Stimulated activated naive CD8-positive, alpha-beta T cell treated with anti-CD3 and anti-CD28 coated beads, Interleukin-15, amount 100 ng/mL, for 72 hours (primary cell): ENCODE measurements around the gene EIF3A.
A peak's percentile ranks its signal among the peaks of the same experiment; 100 is the strongest.
"Not testable (repeated sequence)": the region's sequence is repeated elsewhere in the genome, so short reads cannot be mapped to it uniquely, and the experiment has no call there.

Experiments used
- ATAC-seq: fragments of 150-1000 bp; cut with Tn5 transposase; 2 replicates; pipeline ENCODE4 v1.10.0; 2021; ENCODE audit warnings: mild to moderate bottlenecking, moderate library complexity
- DNase-seq, 2 donors: peaks; one replicate each; pipeline ENCODE4 v3.0.0; 2021 to 2022
- H3K27ac Mint-ChIP-seq, 2 donors: one replicate each; pipeline ENCODE4 v1.8.0; 2022; ENCODE audit warnings: mild to moderate bottlenecking in 2 of 2, mixed read lengths in 2 of 2, moderate library complexity in 2 of 2
- H3K27me3 Mint-ChIP-seq: one replicate; pipeline ENCODE4 v1.8.0; 2022; ENCODE audit warnings: mixed read lengths
- H3K4me1 Mint-ChIP-seq: one replicate; pipeline ENCODE4 v1.8.0; 2022; ENCODE audit warnings: mild to moderate bottlenecking, mixed read lengths
- H3K4me3 Mint-ChIP-seq, 2 donors: one replicate each; pipeline ENCODE4 v1.8.0; 2022; ENCODE audit warnings: mild to moderate bottlenecking in 2 of 2, mixed read lengths in 2 of 2, moderate library complexity in 1 of 2
- H3K9me3 Mint-ChIP-seq, 2 donors: one replicate each; pipeline ENCODE4 v1.8.0; 2022; ENCODE audit warnings: mixed read lengths in 2 of 2

Gene EIF3A

DNA sequence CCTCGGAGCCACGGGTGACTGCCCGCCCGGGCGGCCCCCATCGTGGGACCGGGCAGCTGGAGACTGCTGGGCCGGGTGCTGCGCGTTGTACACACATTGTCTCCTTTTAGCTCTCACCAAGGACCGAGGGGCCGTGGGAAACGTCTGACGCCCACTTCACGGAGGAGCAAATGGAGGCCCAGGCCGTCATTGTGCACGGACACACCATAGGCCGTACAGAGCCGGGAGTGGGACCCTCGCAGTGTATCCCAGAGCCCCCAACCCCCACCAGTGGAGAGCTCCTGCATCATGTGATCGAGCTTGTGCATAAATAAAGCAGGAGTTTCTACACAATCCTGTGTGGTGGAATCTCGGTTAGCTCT, 24.0 kb upstream of the EIF3A start:
- Mint-ChIP-seq H3K27ac (no peak overlapping the region), H3K9me3 (no peaks in the 10 kb centered on the region), H3K4me3 (peak overlapping the region; percentile 72 to 87), H3K27me3 (no peaks in the 10 kb centered on the region), H3K4me1 (peaks cover 12% of the 10 kb centered on the region)
- DNase-seq (peak in 1 of 2 donors; percentile 25), ATAC-seq (no peak)

DNA sequence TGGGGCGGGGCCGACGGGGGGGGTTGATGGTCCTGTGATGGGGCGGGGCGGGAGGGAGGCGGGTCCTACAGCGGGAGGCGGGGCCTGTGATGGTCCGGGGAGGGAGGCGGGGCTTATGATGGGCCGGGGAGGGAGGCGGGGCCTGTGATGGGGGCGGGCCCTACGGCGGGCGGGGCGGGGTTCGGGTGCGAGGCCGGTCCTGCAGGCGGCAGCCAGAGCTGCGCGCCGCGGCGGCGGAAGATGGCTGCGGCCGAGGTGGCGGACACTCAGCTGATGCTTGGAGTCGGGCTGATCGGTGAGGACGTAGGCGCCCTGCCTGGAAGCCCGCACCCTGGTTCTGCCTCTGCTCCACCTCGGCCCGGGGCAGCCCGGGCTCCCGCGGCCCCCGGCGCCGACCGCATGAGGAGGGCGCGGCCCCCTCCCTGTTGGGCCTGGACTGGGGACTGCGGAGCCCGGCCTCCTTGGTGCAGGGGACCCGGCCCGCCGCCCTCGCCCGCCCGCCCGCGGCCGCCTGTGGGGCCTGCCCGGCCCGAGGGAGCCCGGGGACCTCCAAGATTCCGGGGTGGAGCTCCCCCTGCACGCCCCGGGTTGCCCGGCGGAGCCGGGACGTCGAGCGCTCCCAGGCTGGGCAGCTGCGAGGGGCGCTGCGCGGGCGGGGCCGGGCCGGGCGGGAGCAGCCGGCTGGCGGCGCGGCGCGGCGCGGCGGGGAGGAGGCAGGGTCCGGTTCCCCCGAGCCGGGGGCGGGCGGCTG, 23.5 kb upstream of the EIF3A start, which contains the start of gene DENND10:
Gene DENND10, plus strand, starts transcription at position 211 of the 751 bp plus-strand sequence. Its CDS starts 30 bp downstream, at position 241.
- ATAC-seq (peak; percentile 90), DNase-seq (peak; percentile 71 to 74)
- Mint-ChIP-seq H3K4me3 (peak within 1 kb of the TSS; percentile 72 to 87), H3K4me1 (peaks cover 12% of the 10 kb centered on the region), H3K27ac (peak within 1 kb of the TSS in 1 of 2 donors; percentile 46), H3K9me3 (no peaks in the 10 kb centered on the region), H3K27me3 (no peaks in the 10 kb centered on the region)

- Mint-ChIP-seq H3K9me3 (no peaks in the 10 kb centered on the region), H3K4me3 (peak overlapping the region; percentile 61 to 67), H3K27me3 (no peaks in the 10 kb centered on the region), H3K27ac (peak overlapping the region in 1 of 2 donors; percentile 46), H3K4me1 (peaks cover 12% of the 10 kb centered on the region)
- ATAC-seq (no peak), DNase-seq (no peak)
Observed at GRCh38 chr10:119103241-119103902, 22.8 kb upstream of the EIF3A start.

DNA sequence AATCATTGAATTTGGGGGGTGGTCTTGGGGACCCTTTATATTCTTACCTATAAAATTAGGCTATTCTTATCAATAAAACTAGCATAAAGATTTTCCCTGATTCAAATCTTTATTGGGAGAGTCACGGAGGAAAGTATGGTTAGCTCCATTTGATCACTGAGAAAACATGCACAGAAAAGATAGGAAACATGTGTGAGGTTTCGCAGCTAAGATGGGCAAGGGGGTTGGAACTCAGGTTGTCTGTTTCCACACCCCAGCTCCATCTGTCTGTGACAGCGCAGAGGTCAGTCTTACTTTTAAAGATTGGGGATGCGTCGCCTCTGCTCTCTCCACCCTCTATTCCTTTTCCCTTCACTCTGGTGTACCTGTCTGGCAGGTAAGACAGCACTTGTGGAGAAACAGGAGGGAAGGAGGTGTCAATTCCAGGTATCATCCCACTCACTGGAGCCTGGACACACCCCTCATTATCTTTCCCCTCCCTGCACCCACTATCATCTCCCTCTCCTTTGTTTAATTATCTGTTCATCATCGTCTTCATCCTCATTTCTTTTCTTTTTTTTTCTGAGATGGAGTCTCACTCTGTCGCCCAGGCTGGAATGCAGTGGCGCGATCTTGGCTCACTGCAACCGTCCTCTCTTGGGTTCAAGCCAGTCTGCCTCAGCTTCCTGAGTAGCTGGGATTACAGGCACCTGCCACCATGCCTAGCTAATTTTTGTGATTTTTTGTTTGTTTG, 20.9 kb upstream of the EIF3A start:
- Mint-ChIP-seq H3K27ac (peak overlapping the region in 1 of 2 donors; percentile 30), H3K9me3 (no peaks in the 10 kb centered on the region), H3K4me1 (peaks cover 12% of the 10 kb centered on the region), H3K4me3 (no peak overlapping the region), H3K27me3 (no peaks in the 10 kb centered on the region)
- DNase-seq (no peak), ATAC-seq (no peak)

DNA sequence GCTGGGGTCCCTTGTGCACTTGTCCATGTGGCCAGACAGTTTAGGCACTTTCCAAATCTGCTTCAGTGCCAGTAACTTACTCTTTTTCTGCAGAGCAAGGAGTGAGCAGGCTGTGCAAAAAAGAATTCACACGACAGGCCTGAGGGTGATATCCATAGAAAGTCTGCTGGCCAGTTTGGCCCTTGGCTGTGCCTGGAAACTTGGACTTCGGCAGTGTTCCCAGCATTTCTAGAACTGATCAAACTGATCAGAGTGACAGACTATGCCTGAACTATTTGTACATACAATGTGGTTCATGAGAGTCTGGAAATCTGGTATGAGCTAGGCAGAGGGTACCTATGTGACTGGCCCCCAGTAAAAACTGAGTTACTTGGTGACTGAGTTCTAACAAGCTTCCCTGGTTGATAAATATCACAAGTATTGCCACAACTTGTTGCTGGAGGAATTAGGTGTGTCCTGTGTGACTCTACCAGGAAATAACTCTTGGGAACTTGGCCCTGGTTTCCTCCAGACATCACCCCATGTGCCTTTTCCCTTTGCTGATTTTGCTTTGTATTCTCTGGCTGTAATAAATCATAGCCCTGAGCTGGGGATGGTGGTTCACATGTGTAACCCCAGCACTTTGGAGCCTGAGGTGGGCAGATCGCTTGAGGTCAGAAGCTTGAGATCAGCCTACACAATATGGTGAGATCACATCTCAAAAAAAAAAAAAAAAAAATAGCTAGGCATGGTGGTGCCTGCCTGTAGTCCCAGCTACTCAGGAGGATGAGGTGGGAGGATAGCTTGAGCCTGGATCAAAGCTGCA, 20.0 kb upstream of the EIF3A start:
- no peaks in the 10 kb centered on the region for H3K9me3 Mint-ChIP-seq
- H3K27ac Mint-ChIP-seq, result no peak overlapping the region
- no peaks in the 10 kb centered on the region for H3K27me3 Mint-ChIP-seq

DNA sequence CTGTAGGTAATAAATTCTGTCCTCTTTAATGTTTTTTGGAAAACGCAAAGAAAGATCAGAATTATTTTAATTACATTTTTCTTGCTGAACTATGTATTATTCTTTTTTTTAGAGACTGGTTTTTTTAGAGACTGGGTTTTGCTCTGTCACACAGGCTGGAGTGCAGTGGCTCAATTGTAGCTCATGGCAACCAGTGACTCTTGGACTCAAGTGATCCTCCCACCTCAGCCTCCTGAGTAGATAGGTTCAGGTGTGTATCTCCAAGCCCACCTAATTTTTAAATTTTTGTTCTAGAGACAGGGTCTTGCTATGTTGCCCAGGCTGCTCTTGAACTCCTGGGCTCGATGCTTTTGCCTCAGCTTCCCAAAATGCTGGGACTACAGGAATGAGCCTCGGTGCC, 18.0 kb upstream of the EIF3A start:
- Mint-ChIP-seq H3K27me3 (no peaks in the 10 kb centered on the region), H3K4me1 (peaks cover 14% of the 10 kb centered on the region), H3K27ac (no peak overlapping the region), H3K4me3 (no peak overlapping the region), H3K9me3 (no peaks in the 10 kb centered on the region)
- ATAC-seq, result no peak
- DNase-seq, result no peak

More for the DNA sequence above, 20.0 kb upstream of the EIF3A start:
- Mint-ChIP-seq H3K4me3 (no peak overlapping the region), H3K4me1 (peaks cover 19% of the 10 kb centered on the region)
- ATAC-seq (no peak), DNase-seq (no peak)

DNA sequence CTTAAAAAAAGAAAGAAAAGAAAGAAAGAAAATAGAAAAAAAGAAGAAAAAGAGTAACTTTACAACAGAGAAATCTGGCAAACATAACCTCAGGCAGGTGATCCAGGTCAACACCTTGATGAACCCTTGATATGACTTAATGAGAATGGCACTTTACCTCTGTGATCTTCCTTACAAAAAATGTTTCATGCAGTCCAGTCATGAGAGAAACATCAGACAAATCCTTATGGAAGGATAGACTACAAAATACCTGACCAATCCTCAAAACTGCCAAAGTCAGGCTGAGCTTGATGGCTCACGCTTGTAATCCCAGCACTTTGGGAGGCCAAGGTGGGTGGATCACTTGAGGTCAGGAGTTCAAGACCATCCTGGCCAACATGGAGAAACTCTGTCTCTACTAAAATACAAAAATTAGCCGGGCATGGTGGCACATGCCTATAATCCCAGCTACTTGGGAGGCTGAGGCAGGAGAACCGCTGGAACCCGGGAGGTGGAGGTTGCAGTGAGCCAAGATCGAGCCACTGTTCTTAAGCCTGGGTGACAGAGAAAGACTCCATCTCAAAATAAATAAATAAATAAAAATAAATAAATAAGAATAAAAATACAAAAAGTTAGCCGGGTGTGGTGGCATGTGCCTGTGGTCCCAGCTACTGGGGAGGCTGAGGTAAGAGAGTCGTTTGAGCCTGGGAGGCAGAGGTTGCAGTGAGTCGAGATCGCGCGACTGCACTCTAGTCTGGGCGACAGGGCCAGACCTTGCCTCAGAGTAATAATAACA, 16.2 kb upstream of the EIF3A start:
- H3K4me3 Mint-ChIP-seq, H3K27me3 Mint-ChIP-seq, ATAC-seq, H3K9me3 Mint-ChIP-seq, H3K4me1 Mint-ChIP-seq, DNase-seq: not testable (repeated sequence)
- H3K27ac Mint-ChIP-seq, result peak overlapping the region in 1 of 2 donors; percentile 82

GRCh38 chr10:119095640-119096039, 15.0 kb upstream of the EIF3A start:
- no peak for ATAC-seq
- H3K4me1 Mint-ChIP-seq, result peaks cover 18% of the 10 kb centered on the region
- no peak overlapping the region for H3K27ac Mint-ChIP-seq
- no peak overlapping the region for H3K4me3 Mint-ChIP-seq
- H3K27me3 Mint-ChIP-seq, result no peaks in the 10 kb centered on the region
- H3K9me3 Mint-ChIP-seq, result no peaks in the 10 kb centered on the region
- no peak for DNase-seq

DNA sequence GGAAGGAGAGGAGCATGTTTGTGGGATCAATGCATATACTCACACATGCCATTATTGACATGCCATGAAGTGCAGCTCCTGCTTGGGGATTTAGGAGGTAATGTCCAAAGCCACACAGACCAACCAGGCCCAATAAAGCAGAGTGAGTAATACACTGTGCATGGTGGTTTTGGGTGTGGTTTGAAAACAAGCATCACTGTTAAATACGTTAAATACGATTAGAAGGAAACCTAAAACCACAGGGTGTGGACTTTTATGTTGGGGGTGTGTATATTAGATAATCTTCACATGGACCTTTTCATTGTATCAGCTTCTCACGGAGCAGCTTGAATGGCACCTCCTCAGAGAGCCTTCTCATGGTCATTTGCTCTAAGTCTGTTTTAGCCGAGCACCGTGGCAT, 10.4 kb upstream of the EIF3A start:
- peaks cover 20% of the 10 kb centered on the region for H3K4me1 Mint-ChIP-seq

GRCh38 chr10:119090026-119090795, 9.6 kb upstream of the EIF3A start:
- Mint-ChIP-seq H3K4me1 (peaks cover 13% of the 10 kb centered on the region), H3K27ac (peak overlapping the region; percentile 58 to 59)
- peak; percentile 6 to 51 for DNase-seq

More for the DNA sequence above, 10.4 kb upstream of the EIF3A start:
- Mint-ChIP-seq H3K27ac (peak overlapping the region; percentile 36 to 59), H3K9me3 (no peaks in the 10 kb centered on the region), H3K4me3 (peak overlapping the region; percentile 5 to 32), H3K27me3 (no peaks in the 10 kb centered on the region)
- DNase-seq, result peak; percentile 9 to 37
- ATAC-seq, result peak; percentile 90

GRCh38 chr10:119087271-119087882, 6.8 kb upstream of the EIF3A start:
- peak overlapping the region in 1 of 2 donors; percentile 4 for H3K27ac Mint-ChIP-seq
- H3K27me3 Mint-ChIP-seq, result no peaks in the 10 kb centered on the region
- no peaks in the 10 kb centered on the region for H3K9me3 Mint-ChIP-seq
- H3K4me1 Mint-ChIP-seq, result peaks cover 13% of the 10 kb centered on the region
- ATAC-seq, result no peak
- no peak overlapping the region for H3K4me3 Mint-ChIP-seq
- no peak for DNase-seq

More at GRCh38 chr10:119090026-119090795, 9.6 kb upstream of the EIF3A start:
- no peaks in the 10 kb centered on the region for H3K27me3 Mint-ChIP-seq
- H3K9me3 Mint-ChIP-seq, result no peaks in the 10 kb centered on the region
- ATAC-seq, result peak; percentile 84
- H3K4me3 Mint-ChIP-seq, result peak overlapping the region; percentile 5 to 32

GRCh38 chr10:119084896-119085295, 4.3 kb upstream of the EIF3A start:
- H3K27ac Mint-ChIP-seq, result no peak overlapping the region
- ATAC-seq (no peak), DNase-seq (no peak)
- no peak overlapping the region for H3K4me3 Mint-ChIP-seq
- no peaks in the 10 kb centered on the region for H3K27me3 Mint-ChIP-seq
- no peaks in the 10 kb centered on the region for H3K9me3 Mint-ChIP-seq
- peaks cover 10% of the 10 kb centered on the region for H3K4me1 Mint-ChIP-seq
